Thymus (tissue), 11 donors: ENCODE data around the gene ADAMTS2. TPM values are rescaled to one million over a fixed set of nuclear protein-coding genes. Genes with fewer than 3 reads are reported as not detected.

Source experiments
- DNase-seq, 9 donors: peaks; one replicate each; pipeline ENCODE4 v3.0.0-alpha.2; 2013; ENCODE audit warnings: low spot score in 9 of 9, low read depth in 6 of 9, missing footprints in 1 of 9
- H3K27ac ChIP-seq, 2 donors: one replicate each; pipeline ENCODE4 v1.5.1; 2013; ENCODE audit warnings: control low read depth in 1 of 2, low read depth in 1 of 2, low read length in 1 of 2, mild to moderate bottlenecking in 1 of 2, moderate library complexity in 1 of 2
- H3K27me3 ChIP-seq, 2 donors: one replicate each; pipeline ENCODE4 v1.5.1; 2013; ENCODE audit warnings: low read length in 1 of 2; ENCODE audit not compliant: control insufficient read depth in 2 of 2, insufficient read depth in 1 of 2
- H3K36me3 ChIP-seq, 2 donors: one replicate each; pipeline ENCODE4 v1.5.1; 2013; ENCODE audit warnings: low read length in 1 of 2, mild to moderate bottlenecking in 1 of 2, moderate library complexity in 1 of 2; ENCODE audit not compliant: control insufficient read depth in 2 of 2, insufficient read depth in 2 of 2
- H3K4me1 ChIP-seq, 2 donors: one replicate each; pipeline ENCODE4 v1.5.1; 2013; ENCODE audit warnings: low read length in 2 of 2; ENCODE audit not compliant: control insufficient read depth in 2 of 2, insufficient read depth in 2 of 2
- H3K4me3 ChIP-seq, 2 donors: one replicate each; pipeline ENCODE4 v1.5.1; 2013; ENCODE audit warnings: low read length in 2 of 2, control low read depth in 1 of 2, mild to moderate bottlenecking in 1 of 2
- H3K9me3 ChIP-seq, 2 donors: one replicate each; pipeline ENCODE4 v1.5.1; 2013; ENCODE audit warnings: low read length in 1 of 2, mild to moderate bottlenecking in 1 of 2; ENCODE audit not compliant: control insufficient read depth in 2 of 2, insufficient read depth in 1 of 2
- WGBS: extraction: QIAGEN DNeasy Blood & Tissue Kit; methylation state at CpG from one replicate; pipeline ENCODE4 v1.1.7; 2013; 5-methylcytosine and 5-hydroxymethylcytosine counted together
- polyA plus RNA-seq: library from polyadenylated mRNA; stranded (reverse); fragments of 200-250 nt; gene quantifications from one replicate; pipeline ENCODE4 v1.2.3, GENCODE V29; 2013
- total RNA-seq: library from RNA; stranded (reverse); fragments of 120-200 nt; gene quantifications from one replicate; pipeline ENCODE4 v1.2.4, GENCODE V29; 2013
- donor health status: healthy.

ADAMTS2 gene
- total and polyA plus RNA-seq, 2 donors = 1.3 to 1.4 TPM

GRCh38 chr5:179242676-179243075, 102.6 kb downstream of the ADAMTS2 start:
- Histone ChIP-seq H3K27me3 (no peaks in the 10 kb centered on the region), H3K27ac (no peak overlapping the region), H3K4me3 (no peak overlapping the region), H3K9me3 (peaks cover 0 to 15% of the 10 kb centered on the region in 2 donors), H3K36me3 (no peaks in the 10 kb centered on the region), H3K4me1 (no peaks in the 10 kb centered on the region)
- 93% methylated on average over 6 of the region's 6 CpGs for WGBS
- DNase-seq = no peak

GRCh38 chr5:179241764-179242370, 103.4 kb downstream of the ADAMTS2 start:
- no peaks in the 10 kb centered on the region for H3K36me3 ChIP-seq
- H3K27ac ChIP-seq = no peak overlapping the region
- no peak overlapping the region for H3K4me3 ChIP-seq
- H3K27me3 ChIP-seq = no peaks in the 10 kb centered on the region
- 94% methylated on average over 11 of the region's 11 CpGs for WGBS
- DNase-seq = no peak
- H3K9me3 ChIP-seq = peaks cover 2 to 22% of the 10 kb centered on the region in 2 donors
- H3K4me1 ChIP-seq = no peaks in the 10 kb centered on the region

- Histone ChIP-seq H3K4me1 (no peaks in the 10 kb centered on the region), H3K27ac (no peak overlapping the region), H3K4me3 (no peak overlapping the region), H3K36me3 (no peaks in the 10 kb centered on the region), H3K27me3 (no peaks in the 10 kb centered on the region), H3K9me3 (peaks cover 2 to 29% of the 10 kb centered on the region in 2 donors)
- no peak for DNase-seq
- 86% methylated on average over 15 of the region's 15 CpGs for WGBS
Measured at GRCh38 chr5:179241175-179241574, 104.1 kb downstream of the ADAMTS2 start.

DNA sequence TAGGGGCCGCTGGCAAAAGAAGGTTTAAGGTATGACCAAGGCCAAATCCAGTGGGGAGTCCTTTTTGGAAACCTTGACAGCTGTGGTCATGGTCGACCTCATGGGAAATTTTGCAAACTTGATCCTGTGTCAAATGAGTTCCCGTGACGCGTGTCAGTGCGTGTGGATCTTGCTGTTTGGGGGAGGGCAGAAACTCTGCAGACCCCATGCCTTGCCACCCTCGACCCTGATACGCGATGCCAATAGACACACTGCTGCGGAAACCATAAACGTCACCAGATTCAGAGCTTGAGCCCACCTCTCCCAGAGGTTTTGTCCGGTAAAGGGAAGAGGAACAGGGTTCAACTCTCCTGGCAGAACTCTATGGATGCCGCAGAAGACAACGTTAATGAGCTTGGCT, 104.7 kb downstream of the ADAMTS2 start:
- Histone ChIP-seq H3K4me1 (no peaks in the 10 kb centered on the region), H3K4me3 (no peak overlapping the region), H3K27ac (no peak overlapping the region), H3K27me3 (no peaks in the 10 kb centered on the region), H3K9me3 (peaks cover 2 to 29% of the 10 kb centered on the region in 2 donors), H3K36me3 (no peaks in the 10 kb centered on the region)
- DNase-seq = no peak
- 93% methylated on average over 14 of the region's 14 CpGs for WGBS

DNA sequence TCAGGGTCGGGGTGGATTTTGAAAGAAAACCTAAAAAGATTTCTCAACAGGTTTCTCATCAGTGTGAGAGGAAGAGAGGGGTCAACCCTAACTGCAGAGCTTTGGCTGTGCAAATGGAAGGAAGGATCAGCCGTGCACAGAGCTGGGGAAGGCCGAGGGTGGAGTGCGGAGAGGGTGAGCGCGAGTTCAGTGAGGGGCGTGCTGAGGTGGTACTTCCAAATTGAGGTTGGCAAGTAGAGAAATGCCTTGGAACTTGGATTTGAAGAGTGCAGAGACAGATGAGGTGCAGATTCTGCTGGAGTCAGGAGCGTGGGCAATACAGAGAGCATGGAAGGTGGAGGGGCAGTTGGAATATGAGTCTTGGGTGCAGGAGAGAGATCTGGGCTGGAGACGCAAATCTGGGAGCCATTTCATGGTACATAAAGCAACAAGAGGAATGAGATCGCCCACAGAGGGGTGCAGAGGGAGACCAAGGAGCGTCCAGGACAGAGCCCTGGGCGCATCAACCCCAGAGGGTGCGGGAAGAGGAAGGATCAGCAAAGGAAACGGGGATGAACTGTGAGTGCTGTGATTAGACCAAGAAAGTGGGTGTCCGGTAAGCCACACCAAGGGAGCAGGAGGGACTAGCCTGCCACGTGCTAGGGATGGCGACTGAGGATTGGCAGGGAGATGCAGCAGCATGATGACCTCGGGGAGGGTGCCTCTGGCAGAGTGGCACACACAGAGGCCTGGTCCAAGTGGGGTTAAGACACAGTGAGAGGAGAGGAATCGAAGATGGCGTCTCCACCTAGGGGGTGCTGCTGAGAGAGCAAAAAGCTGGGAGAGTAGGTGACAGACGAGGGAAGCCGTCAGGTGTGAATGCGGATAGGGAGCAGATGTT, 105.8 kb downstream of the ADAMTS2 start:
- Histone ChIP-seq H3K27me3 (no peaks in the 10 kb centered on the region), H3K27ac (no peak overlapping the region), H3K36me3 (no peaks in the 10 kb centered on the region), H3K9me3 (peaks cover 2 to 29% of the 10 kb centered on the region in 2 donors), H3K4me3 (no peak overlapping the region), H3K4me1 (no peaks in the 10 kb centered on the region)
- 98% methylated on average over 23 of the region's 23 CpGs for WGBS
- DNase-seq = no peak

DNA sequence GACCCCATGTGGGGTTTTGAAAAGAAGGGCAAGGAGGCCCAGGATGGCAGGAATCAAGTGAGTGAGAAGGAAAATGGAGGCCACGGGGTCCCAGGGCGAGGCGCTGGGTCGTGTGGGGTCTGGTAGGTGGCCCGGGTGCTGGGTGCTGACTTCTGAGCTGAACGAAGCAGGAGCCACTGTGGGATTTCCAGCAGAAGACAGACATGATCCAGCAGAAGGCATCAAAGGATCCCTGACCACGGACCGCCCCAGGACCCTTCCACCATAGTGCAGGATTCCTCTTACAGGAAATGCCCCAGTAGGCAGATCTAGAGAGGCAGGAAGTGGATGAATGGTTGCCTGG, 106.7 kb downstream of the ADAMTS2 start:
- no peaks in the 10 kb centered on the region for H3K36me3 ChIP-seq
- H3K9me3 ChIP-seq = peaks cover 2 to 29% of the 10 kb centered on the region in 2 donors
- no peaks in the 10 kb centered on the region for H3K27me3 ChIP-seq
- 92% methylated on average over 8 of the region's 8 CpGs for WGBS
- H3K4me1 ChIP-seq = no peaks in the 10 kb centered on the region
- no peak overlapping the region for H3K27ac ChIP-seq
- no peak overlapping the region for H3K4me3 ChIP-seq
- DNase-seq = no peak

- no peaks in the 10 kb centered on the region for H3K36me3 ChIP-seq
- 92% methylated on average over 26 of the region's 26 CpGs for WGBS
- no peaks in the 10 kb centered on the region for H3K4me1 ChIP-seq
- DNase-seq = no peak
- H3K27ac ChIP-seq = no peak overlapping the region
- H3K9me3 ChIP-seq = peaks cover 2 to 29% of the 10 kb centered on the region in 2 donors
- H3K27me3 ChIP-seq = no peaks in the 10 kb centered on the region
- no peak overlapping the region for H3K4me3 ChIP-seq
Measured at GRCh38 chr5:179237770-179238627, 107.3 kb downstream of the ADAMTS2 start.

DNA sequence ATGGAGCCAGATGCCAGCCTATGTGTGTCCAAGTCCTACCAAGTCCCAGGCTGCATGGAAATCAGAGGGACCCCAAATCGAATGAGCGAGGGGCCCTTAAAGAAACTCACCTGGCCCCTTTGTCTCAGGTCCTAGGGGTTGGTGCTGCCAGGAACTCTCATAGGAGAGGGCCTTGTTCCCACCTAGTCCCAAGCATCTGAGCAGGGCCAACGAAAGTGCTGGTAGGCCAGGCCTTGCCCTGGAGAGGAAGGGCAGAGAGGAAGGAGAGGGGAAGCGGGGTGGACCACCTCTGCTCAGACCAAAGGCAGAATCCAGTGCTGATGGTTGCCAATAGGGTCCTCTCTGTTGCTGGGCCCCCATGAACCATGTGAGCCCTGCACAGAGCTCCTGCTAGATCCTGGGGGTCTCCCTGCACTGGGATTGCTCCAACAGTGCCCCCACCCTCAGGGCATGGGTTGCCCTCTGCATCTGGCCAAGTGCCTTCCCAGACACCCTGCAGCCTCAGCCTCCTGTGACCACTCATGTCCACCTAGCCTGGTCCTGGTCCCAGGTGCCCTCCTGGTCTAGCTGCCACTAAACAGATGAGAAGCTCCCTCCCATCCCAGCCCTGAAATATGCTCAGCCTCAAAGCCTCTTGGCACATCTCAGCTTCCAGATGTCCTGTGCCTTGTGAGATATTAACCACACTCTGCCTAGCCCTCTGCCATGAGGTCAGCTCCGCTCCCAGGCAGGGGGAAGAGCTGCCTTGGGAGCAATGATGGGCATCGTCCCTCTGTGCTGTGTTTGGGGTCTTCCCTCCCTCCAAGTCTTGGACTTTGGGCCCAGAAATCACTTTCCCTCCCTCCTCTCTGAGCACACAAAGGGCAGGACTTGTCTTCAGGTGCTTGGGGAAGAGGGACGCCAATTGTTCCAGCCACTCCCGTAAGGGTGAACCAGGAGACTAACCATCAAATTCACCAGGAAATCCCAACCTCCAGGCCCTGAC, 109.6 kb downstream of the ADAMTS2 start:
- Histone ChIP-seq H3K27me3 (no peaks in the 10 kb centered on the region), H3K27ac (no peak overlapping the region), H3K4me1 (no peaks in the 10 kb centered on the region), H3K9me3 (peaks cover 2 to 29% of the 10 kb centered on the region in 2 donors), H3K4me3 (no peak overlapping the region), H3K36me3 (no peaks in the 10 kb centered on the region)
- 93% methylated on average over 8 of the region's 8 CpGs for WGBS
- DNase-seq = no peak
